GM21786 (cell line): ENCODE results near the gene CKAP4.

Experiments used
- ATAC-seq: cut with Tn5 transposase; IDR thresholded peaks from one replicate; pipeline ENCODE4 v1.9.1; 2021; ENCODE audit not compliant: unreplicated experiment

CKAP4 gene

GRCh38 chr12:106240821-106241220 is 7.0 kb downstream of the CKAP4 start:
- no peak for ATAC-seq

GRCh38 chr12:106239951-106240335 is 7.9 kb downstream of the CKAP4 start:
- no peak for ATAC-seq

- no peak for ATAC-seq
Measured at GRCh38 chr12:106239241-106239950, 8.4 kb downstream of the CKAP4 start.

GRCh38 chr12:106238146-106238545 is 9.7 kb downstream of the CKAP4 start:
- no peak for ATAC-seq

- ATAC-seq = no peak
Measured at GRCh38 chr12:106235770-106236169, 12.1 kb downstream of the CKAP4 start.

GRCh38 chr12:106234449-106234848 is 13.4 kb downstream of the CKAP4 start:
- no peak for ATAC-seq

- no peak for ATAC-seq
Measured at GRCh38 chr12:106233011-106233410, 14.8 kb downstream of the CKAP4 start.

GRCh38 chr12:106229036-106229591 is 18.7 kb downstream of the CKAP4 start:
- no peak for ATAC-seq

- ATAC-seq = no peak
Measured at GRCh38 chr12:106228320-106228710, 19.5 kb downstream of the CKAP4 start.

GRCh38 chr12:106227641-106228319 is 20.0 kb downstream of the CKAP4 start:
- no peak for ATAC-seq

- ATAC-seq = no peak
Measured at GRCh38 chr12:106226884-106227640, 20.8 kb downstream of the CKAP4 start.

GRCh38 chr12:106224355-106224706 is 23.5 kb downstream of the CKAP4 start:
- ATAC-seq = no peak

- peak; percentile 54 for ATAC-seq
Measured at GRCh38 chr12:106223485-106224354, 24.1 kb downstream of the CKAP4 start.

GRCh38 chr12:106220536-106220935 is 27.3 kb downstream of the CKAP4 start:
- no peak for ATAC-seq

GRCh38 chr12:106219043-106219442 is 28.8 kb downstream of the CKAP4 start:
- no peak for ATAC-seq

- ATAC-seq = no peak
Measured at GRCh38 chr12:106217706-106218105, 30.1 kb downstream of the CKAP4 start.

- no peak for ATAC-seq
Measured at GRCh38 chr12:106214571-106214970, 33.2 kb downstream of the CKAP4 start.

GRCh38 chr12:106213662-106214061 is 34.2 kb downstream of the CKAP4 start:
- ATAC-seq = no peak

- no peak for ATAC-seq
Measured at GRCh38 chr12:106211973-106212372, 35.8 kb downstream of the CKAP4 start.

GRCh38 chr12:106205208-106206069 is 42.4 kb downstream of the CKAP4 start:
- no peak for ATAC-seq
